Medulla oblongata (tissue), 1 donor: Measurements from ENCODE around the gene TMEM234.

Experiments used
- DNase-seq: peaks from one replicate; pipeline ENCODE4 v3.0.0-alpha.2; 2015; ENCODE audit errors: extremely low spot score

The TMEM234 gene

DNA sequence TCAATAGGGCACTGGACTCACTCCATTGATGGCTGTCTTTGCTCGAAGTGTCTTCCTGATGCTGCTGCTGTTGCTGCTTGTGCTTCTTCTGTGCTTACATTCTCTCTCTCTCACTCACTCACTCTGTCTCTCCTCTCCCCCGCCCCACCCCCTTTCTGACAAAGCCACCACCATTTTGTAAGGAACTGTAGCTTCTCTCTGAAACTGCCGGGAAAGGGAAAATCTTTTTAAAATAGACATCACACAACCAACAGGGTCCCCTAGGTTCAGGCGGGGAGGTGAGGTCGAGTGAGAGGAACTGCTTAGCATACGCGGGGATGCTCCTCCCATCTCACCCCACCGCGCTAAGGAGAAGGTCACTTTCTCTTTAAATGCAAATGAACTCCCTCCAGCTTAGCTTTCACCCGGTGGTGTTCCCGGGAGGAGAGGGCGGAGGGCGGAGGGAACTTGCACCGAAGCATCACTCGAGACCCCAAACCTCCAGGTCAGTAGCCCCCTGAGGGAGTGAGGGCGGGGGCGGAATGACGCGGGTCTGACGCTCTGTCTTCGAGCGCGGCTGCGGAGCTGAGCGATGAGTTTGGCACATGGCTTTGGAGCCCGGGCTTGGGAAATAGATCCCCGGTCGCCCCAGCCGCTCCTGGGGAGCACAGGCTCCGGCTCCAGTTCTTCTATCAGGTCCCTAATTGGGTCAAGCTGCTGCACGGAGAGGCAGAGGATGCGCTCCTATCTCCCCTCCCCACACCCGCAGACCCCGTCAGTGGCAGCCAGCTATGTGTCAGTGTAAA is 21.7 kb downstream of the TMEM234 start, which contains the start of gene CCDC28B:
TSS of gene CCDC28B (plus strand) at position 370 of the 785 bp plus-strand sequence. CDS start 1,341 bp downstream, outside the sequence.
- peak; percentile 69 for DNase-seq

DNA sequence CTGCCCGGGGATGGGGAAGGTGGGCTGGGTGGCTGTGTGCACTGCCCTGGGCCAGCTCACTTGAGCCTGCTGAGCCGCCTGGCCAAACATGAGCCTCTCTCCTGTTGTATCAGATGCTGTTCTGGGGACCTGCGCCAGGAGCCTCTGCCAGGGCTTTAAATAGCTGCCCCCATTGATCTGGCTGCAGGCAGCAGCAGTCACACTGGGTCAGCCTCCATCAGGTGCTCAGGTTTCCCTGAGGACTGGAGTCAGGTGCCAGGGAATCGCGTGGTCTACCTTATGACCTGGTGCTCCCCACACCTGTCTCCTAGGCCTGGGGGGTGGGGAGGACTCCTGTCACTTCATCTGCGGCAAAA is 22.5 kb downstream of the TMEM234 start:
- DNase-seq, result peak; percentile 59

DNA sequence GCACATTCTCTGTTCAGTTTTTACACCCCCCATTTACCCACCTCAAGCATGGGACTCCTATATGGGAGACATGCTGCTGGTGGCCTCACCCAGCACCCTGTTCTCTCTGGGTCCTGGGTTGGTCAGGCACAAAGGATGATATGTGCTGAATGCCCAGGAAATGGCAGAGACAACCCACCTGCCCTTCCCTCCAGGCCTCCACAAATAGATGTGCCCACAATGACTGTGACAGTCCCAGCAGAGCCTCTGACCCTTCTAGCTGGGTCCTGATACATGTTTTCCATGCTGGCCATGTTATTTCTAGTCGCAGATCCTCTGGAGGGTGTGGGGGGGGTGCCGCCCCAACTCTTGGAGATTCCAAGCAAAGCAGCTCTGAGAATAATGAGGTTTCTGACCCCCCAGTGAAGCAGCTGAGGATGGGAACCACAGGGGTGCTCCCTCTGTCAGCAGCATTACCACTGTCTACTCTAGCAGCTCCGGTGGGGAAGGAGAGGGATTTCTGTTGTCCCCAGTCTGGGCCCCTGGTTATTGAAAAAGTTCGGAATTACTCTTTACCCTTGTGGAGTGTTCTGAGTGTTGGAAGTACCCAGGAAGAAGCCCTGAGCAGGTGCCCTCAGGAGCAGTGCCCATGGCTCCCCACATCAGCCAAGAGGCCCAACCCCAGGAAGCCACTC is 23.0 kb downstream of the TMEM234 start:
- DNase-seq, result no peak

DNA sequence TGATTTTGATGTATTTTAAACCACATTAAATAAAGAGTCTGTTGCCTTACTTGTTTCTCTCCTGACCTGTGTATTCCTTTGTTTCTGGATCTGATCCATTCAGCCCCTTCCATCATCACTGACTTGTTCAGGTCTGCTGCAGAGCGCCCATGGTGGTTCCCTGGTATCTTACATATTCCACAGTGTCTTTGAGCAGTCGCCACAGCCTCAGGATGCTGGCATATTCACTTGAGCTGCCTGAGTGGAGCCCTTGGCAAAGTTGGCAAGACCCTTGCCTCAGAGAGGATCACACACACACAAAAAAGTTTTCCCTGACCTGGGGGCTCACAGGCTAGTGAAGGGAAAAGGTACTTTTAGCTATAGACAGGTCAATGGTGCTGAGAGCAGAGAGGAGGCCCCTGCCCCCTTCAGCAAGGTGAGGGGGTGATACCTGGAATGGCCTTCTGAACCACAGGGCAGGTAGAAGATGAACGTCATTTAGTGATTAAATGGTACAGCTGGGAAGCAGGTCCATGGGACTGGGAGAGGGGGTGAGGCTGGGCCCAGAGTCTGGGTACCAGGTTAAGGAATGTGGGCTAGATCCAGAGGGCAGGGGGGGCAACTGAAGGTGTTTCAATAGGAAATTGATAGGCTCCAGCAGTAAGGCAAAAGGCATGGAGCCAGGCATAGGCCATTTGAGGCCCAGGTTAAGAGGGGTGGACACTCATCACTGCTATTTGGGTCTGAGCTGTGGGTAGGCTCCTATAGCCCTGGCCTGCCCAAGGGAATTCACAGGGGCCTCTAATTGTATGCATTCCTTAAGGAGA is 23.7 kb downstream of the TMEM234 start:
- DNase-seq, result no peak

DNA sequence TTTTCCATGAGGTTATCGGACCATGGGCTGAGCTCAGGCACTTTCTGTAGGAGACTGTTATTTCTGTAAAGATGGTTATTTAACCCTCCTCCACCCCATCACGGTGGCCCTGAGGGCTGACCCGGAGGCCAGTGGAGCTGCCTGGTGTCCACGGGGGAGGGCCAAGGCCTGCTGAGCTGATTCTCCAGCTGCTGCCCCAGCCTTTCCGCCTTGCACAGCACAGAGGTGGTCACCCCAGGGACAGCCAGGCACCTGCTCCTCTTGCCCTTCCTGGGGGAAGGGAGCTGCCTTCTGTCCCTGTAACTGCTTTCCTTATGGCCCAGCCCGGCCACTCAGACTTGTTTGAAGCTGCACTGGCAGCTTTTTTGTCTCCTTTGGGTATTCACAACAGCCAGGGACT is 24.3 kb downstream of the TMEM234 start:
- DNase-seq, result no peak

DNA sequence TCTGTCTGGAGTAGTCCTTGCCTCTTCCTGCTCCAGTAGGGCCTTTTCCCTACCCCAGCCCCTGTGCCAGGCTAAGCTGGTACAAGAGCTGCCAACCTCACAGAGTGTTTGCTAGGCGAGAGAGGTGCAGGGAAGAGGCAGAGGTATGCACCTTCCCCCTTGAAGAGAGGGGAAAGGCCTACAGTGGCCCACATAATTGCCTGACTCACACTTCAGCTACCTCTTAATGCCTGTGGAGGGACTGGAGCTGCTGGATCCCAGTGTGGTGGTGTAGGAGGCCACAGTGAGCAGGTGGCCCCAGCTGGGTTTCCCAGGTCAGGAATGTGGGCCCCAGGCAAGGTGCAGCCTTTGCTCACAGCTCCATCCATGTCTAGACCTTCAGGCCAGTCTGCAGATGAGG is 25.1 kb downstream of the TMEM234 start:
- DNase-seq, result no peak

DNA sequence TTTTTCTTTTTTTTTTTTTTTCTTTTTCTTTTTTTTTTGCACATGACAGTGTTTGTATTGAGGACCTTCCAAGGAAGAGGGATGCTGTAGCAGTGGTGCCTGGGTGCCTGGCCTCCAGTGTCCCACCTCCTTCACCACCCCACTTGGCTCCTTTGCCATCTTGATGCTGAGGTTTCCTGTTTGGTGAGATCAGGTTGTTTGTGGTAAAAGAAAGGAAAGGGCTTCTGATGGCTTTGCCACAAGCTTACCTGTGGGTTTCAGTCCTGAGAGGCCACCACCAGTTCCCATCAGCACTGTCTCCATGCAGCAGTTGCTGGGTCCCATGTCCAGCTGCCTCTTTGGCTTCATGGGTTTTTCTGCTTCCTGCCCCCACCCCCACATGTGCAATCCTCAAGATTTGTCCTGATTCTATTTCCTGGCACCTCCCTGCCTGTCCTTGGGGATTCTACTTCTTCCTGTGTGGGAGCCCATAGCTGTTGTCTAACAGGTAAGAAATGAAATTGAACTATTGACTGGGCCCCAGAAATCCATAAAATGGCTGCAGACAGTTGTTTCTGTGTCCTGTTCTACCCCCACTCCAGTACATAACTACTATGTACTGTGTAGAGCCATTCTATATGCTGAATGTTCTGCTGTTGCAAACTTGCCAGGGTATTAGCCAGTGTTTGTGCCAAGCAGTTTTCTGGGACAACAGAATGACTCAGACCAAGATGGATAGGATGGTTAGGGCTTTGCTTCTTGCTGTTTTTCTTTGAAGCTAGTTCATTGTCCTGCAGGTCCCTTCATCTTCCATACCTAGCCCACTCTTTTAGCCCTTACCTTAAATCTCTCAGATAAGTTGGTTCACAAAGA is 26.0 kb downstream of the TMEM234 start:
- DNase-seq, result no peak

DNA sequence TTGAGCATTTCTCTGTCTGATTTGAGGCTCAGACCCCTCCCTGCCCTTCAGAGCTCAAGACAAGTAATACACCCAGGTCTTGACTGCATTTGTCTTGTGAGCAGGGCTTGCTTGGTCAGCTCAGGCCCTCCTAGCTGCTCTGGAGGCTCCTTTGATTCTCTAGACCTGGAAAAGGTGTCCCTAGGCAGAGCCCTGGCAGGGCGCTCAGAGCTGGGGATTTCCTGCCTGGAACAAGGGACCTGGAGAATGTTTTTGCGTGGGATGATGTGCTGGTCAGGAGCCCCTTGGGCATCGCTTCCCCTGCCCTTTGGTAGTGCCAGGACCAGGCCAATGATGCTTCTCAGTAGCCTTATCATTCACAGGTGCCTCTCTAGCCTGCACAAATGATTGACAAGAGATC is 26.6 kb downstream of the TMEM234 start:
- DNase-seq, result no peak

DNA sequence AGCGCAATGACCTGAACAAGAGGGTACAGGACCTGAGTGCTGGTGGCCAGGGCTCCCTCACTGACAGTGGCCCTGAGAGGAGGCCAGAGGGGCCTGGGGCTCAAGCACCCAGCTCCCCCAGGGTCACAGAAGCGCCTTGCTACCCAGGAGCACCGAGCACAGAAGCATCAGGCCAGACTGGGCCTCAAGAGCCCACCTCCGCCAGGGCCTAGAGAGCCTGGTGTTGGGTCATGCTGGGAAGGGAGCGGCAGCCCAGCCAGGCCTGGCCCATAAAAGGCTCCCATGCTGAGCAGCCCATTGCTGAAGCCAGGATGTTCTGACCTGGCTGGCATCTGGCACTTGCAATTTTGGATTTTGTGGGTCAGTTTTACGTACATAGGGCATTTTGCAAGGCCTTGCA is 27.2 kb downstream of the TMEM234 start:
- no peak for DNase-seq

DNA sequence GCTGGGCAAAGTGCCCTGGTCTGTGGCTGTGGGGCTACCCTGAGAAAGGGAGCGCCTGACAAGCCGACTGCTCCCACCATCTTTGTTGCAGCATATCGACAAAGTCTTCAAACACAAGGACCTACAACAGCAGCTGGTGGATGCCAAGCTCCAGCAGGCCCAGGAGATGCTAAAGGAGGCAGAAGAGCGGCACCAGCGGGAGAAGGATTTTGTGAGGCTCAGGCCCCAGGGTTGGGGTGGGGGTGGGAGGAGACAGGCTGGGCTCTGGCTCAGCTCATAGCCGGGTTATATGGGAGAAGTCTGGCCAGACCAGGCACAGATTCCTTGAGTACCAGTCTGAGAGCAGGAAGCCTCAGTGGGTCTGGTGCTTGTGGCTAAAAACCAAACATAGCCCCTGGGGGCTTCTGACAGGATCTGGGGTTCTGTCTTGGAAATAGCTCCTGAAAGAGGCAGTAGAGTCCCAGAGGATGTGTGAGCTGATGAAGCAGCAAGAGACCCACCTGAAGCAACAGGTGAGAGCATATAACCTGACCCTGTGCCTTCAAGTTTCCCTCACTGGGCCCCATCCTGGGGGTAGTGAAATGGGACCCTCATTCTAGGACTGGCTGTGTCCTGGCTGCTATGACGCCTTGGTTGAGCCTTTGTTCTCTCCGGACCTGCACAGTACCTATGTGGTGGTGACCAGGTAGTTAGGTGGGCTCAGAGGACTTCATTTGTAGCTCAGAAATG is 29.8 kb downstream of the TMEM234 start:
- DNase-seq, result no peak

DNA sequence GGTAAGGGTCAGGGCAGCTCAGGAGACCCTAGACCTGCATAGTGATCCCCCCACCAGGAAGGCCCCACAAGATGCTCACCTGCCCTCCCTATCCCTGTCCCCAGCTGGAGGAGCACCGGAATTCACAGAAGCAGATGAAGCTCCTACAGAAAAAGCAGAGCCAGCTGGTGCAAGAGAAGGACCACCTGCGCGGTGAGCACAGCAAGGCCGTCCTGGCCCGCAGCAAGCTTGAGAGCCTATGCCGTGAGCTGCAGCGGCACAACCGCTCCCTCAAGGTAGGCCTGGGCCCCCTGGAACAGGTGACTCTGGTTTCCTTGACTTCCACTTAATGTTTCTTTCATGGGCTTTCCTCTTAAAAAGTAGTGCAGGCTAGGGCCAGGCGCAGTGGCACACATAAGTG is 34.3 kb downstream of the TMEM234 start:
- no peak for DNase-seq

DNA sequence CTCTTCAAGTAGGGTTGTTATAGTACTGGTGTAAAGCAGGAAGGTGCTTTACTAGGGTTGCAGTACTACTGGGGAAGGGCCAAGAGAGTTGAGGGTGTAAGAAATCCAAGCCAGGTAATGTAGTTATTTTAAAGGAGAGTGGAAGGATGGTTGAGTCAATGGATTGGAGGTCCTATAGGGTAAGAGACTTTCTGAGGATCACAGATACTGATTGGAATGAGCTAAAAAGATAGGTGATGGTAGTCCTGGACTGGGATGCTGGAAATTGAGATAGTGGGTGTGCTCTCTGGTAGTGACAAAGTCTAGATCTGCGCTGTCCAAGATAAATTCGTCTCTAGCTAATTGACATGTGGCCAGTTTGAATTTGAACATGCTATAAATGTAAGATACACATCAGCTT is 35.7 kb downstream of the TMEM234 start:
- no peak for DNase-seq

DNA sequence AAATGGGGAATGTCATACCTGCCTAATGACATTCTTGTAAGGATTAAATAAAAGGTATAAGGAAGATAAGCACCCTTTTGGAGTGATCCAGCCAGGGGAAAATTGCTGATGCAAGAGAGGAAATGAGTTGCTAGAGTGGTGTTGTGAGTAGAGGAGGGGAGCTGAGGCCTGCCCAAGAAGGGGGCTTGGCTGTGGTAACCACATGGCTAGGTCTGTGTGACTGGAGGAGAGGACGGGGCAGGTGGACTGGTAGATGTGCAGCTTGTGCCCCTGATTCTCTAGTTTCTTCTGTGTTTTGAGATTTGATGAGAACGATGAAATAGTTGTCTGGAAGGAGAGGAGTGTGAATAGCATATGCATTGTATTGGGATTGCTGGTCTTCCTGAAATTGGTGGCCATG is 36.1 kb downstream of the TMEM234 start:
- DNase-seq, result no peak

DNA sequence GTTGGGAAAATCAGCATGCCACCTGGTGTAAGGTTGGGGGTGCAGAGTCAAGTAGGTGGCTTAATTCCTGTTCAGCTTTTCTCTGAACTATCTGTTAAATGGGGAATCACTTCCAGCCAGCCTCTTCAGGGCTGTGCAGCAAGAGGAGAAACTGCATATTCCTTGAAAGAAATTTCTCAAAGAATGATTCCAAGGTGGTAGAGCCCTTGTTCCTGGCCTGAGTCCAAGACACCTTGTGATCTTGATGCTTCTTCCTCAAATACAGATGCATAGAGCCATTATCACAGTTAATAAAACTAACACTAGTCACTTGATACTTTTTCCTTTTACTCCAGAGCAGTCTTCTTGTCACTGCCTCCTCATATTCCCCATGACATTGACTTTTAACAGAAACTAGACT is 37.5 kb downstream of the TMEM234 start:
- DNase-seq, result no peak

DNA sequence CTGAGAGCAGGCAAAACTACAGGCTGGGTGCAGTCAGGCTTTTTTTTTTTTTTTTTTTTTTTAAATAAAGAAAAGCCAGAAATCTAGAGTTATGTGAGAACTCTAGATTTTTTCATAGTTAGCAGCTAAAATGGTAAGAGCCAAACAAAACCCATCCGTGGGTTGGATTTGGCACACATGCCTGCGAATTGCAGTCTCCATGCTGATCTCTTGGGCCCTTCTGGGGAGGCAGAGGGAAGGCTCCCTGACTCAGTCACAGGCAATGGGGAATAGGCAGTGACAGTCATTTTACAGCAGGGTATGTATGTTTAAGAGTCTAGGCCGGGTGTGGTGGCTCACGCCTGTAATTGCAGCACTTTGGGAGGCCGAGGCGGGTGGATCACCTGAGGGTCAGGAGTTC is 40.1 kb downstream of the TMEM234 start:
- no peak for DNase-seq

DNA sequence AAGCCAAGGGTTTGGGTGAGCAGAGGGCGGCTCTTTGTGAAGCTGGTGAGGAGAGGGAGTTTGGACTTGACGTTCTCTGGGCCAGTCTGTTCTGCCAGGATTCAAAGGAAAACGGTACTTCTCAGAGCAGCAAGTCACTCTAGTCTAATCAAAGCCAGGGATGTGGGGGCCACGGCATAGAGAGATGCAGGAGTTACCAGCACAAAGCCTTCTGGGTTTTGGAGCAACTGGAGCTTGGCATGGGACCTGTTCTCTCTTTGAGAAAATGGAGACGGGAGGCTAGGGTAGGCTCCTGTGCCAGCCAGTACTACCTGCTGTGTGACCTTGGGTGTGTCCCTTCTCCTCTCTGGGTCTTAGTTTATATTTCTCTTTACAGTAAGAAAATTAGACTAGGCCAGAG is 40.6 kb downstream of the TMEM234 start:
- no peak for DNase-seq

DNA sequence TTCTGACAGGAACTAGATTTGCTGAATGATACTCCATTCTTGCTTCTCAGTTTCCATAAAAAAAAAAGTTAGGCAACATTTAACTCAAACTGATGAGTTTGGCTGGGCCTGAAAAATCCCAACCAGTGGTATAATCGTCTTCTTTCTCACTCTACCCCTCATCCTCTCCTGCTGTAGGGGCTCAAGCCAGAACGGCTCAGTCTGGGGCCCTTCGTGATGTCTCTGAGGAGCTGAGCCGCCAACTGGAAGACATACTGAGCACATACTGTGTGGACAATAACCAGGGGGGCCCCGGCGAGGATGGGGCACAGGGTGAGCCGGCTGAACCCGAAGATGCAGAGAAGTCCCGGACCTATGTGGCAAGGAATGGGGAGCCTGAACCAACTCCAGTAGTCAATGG is 41.1 kb downstream of the TMEM234 start:
- DNase-seq, result no peak

DNA sequence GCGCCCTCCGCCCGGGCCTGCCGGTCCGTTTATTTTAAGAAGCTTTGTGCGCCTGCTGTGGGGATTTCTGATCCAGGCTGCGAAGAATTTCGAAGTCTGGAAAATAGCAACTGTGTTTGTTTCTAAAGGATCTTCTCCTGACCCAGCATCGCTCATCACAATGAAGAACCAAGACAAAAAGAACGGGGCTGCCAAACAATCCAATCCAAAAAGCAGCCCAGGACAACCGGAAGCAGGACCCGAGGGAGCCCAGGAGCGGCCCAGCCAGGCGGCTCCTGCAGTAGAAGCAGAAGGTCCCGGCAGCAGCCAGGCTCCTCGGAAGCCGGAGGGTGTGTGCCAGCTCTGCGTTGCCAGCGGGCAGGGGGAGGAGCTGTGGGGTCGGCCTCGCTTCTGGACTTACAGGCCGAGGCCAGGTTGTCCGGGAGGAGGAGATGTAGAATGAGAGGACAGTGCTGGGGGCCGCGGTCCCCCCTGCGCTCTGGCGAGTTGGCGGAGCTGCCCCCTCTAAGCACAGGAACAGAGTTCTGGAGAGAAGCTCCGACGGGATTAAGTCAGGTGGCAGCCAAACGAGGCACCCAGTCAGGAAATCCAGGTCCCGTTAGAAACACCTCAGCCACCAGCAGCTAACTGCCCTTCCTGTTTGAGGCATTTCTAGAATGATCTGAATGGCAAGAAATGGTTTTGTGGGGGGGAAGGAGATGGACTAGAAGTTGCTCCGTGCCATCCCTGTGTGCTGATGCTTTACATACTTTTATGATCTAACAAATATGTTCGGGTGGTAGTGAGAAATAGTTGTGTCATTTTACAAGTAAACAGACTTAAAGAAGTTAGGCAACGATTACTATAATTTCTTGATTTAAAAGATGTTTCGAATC is 41.7 kb downstream of the TMEM234 start:
- DNase-seq, result peak; percentile 24

DNA sequence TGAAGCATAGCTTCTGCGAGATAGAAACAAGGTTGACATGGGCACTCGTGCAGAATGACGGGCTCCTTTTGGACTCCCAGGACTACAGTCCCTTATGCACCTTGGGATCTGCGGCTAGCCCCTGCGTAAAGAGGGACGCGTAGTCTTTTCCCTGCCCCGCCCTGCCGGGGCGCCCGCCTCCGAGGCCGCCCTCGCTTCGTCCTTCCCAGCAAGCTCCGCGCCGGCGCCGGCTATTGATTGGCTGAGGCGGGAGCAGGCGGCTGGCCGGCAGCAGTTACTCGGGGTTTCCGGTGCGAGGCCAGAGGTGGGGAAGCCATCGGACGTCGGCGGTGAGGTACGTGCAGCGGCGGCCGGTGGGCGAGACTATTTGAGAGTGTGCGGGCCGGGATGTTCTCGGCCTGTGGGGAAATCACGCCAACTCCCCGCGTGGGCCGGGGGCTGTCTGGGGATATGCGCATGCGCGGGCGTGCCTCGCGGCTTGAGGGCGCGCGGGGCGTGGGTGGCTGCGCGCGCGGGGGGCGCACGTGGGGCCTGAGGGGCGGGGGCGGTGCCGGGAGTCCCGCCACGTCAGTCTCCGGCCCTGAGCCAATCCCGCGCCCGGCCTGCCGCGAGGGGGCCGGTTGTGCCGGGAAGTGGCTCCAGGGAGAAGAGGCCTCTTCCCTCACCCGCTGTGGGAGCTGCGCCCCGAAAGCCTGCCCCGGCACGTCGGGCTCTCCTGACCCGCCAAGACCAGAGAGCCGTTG is 42.5 kb downstream of the TMEM234 start, which contains the start of gene TXLNA:
TSS of gene TXLNA (plus strand) at position 233 of the 743 bp plus-strand sequence. CDS start 671 bp downstream, outside the sequence.
- peak; percentile 93 for DNase-seq
